Kidney epithelial cell (primary cell): Measurements from ENCODE around the gene ATOH1. TPM values are rescaled to one million over a fixed set of nuclear protein-coding genes. Genes with fewer than 3 reads are reported as not detected.

ENCODE experiments used
- DNase-seq: peaks from one replicate; pipeline ENCODE4 v3.0.0-alpha.2; 2010; ENCODE audit warnings: low read depth
- H3K27me3 ChIP-seq: 2 replicates; pipeline ENCODE4 v1.6.0; 2011; ENCODE audit warnings: low read length; ENCODE audit not compliant: control insufficient read depth, insufficient read depth
- H3K36me3 ChIP-seq: 2 replicates; pipeline ENCODE4 v1.5.1; 2011; ENCODE audit warnings: low read length; ENCODE audit not compliant: control insufficient read depth, insufficient read depth
- H3K4me3 ChIP-seq: 2 replicates; pipeline ENCODE4 v1.5.1; 2011; ENCODE audit warnings: low read depth, mild to moderate bottlenecking, control low read depth, low read length
- CTCF ChIP-seq: IDR thresholded peaks from 2 replicates; pipeline ENCODE4 v1.5.1; 2011; ENCODE audit warnings: mild to moderate bottlenecking, moderate library complexity, low read length, control low read depth, inconsistent platforms; ENCODE audit not compliant: insufficient read depth, poor library complexity, severe bottlenecking
- total RNA-seq: library from RNA; depleted of rRNA; stranded (reverse); fragments of >200 nt; gene quantifications from 2 replicates; pipeline ENCODE4 v1.2.3, GENCODE V29; 2015

Gene ATOH1
- total RNA-seq, 1 donor from 2014 or later, result not detected

DNA sequence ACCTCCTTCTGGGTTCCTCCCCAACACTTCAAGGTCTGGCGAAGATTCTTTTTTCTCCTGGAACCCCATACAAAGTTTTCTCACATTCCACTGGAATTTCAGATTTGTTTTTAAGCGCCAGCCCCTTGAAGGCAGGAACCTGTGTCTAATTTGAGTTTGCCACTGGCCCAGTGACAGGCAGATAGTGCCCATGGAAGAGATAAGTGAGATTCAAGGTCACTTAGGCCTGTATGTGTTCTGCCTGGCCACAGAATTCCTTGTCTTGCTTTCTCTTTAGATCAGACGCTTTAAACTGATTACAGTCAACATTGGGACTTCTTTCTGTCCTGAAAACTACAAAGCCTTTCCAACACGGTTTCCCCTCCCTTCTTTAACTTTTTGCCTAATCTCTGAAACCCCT, 11.2 kb downstream of the ATOH1 start:
- no peak for DNase-seq
- Histone ChIP-seq H3K4me3 (no peak overlapping the region), H3K36me3 (no peaks in the 10 kb centered on the region), H3K27me3 (peaks cover 9% of the 10 kb centered on the region)
- TF ChIP-seq CTCF, result no peak

- peaks cover 2% of the 10 kb centered on the region for H3K27me3 ChIP-seq
- H3K36me3 ChIP-seq, result no peaks in the 10 kb centered on the region
- TF ChIP-seq CTCF, result no peak
- no peak overlapping the region for H3K4me3 ChIP-seq
- no peak for DNase-seq
Measured at GRCh38 chr4:93841803-93842345, 13.3 kb downstream of the ATOH1 start.

DNA sequence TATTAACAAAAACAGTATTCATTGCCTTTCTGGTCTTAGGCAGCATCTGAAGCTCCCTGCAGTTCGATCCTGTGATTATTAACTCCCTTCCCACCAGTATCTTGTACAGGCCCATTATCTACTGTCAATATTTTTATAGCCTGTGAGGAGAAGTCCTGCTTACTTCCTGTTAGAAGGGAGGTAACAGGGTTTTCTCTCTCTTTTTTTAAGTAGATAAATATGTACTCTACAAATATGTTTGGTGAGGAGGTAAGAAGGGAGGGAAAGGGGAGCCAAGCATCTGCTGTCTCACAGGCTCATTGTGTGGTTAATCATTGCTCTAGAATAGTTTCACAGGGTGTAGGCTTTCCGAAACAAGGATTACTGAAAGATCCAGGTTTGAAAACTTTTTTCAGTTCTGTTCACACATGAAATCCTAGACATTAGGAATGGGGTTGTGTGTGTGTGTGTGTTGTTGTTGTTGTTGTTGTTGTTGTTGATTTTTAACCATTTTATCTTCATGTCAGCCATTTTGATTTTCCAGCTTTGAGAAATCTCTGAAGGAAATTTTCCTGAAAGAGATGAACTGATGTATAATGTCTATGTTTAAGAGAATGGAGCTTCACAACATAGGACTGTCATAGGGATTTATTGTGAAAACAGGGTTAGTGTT, 14.2 kb downstream of the ATOH1 start:
- Histone ChIP-seq H3K4me3 (no peak overlapping the region), H3K27me3 (peaks cover 2% of the 10 kb centered on the region), H3K36me3 (no peaks in the 10 kb centered on the region)
- DNase-seq, result no peak
- no peak for TF ChIP-seq CTCF

DNA sequence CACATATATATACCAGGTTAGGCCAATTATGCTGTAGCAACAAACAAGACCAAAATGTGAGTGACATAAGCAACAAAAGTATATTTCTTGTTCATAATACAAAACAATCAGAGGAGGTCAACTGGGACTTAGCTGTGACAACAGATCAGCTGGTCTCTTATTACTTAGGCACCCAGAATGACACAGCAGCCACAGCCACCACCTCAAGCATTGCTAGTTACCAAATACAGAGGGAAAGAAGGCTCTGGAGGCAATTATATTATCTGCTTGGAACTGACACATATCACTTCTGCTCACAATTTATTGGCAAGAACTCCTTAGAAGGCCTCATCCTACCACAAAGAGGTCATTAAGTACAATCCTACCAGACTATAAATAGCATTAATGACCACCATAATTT, 15.2 kb downstream of the ATOH1 start:
- no peak for TF ChIP-seq CTCF
- Histone ChIP-seq H3K4me3 (no peak overlapping the region), H3K27me3 (peaks cover 2% of the 10 kb centered on the region), H3K36me3 (no peaks in the 10 kb centered on the region)
- no peak for DNase-seq

DNA sequence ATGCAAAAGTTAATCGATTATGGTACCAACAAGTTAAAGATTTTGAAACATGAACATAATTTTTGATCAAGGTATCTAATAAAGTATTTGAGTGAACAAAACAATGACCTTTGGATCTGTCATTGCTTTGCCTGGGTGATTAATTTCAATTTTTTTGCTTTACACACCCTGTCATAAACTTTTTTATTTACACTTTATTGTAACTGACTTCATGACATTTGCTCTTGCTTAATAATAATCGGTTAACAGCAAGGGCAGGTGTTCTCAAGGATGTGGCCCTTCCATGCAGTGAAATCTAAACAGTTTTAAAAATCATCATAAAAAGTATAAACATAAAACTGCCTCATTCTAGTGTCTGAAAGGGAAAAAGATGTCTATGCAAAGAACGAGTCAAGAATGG, 24.1 kb downstream of the ATOH1 start:
- TF ChIP-seq CTCF, result no peak
- no peaks in the 10 kb centered on the region for H3K27me3 ChIP-seq
- no peaks in the 10 kb centered on the region for H3K36me3 ChIP-seq
- DNase-seq, result no peak
- no peak overlapping the region for H3K4me3 ChIP-seq

DNA sequence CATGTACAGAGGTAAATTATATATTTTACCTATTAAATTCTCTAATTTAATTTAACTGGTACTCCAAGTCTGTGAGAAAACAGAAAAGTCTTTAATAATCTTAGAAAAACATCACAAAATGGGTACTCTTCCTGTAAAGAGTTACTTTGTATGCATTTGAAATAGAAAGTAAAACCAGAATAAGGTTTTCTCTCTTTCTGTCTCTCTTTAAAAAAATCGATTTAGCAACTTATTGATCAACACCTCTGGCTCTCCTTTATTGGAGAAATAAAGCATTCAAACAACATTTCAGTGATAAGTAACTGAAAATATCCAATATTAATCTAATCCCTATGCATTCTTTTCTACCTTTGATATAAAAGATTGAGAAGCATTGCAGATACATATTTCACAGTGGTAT, 27.4 kb downstream of the ATOH1 start:
- Histone ChIP-seq H3K36me3 (no peaks in the 10 kb centered on the region), H3K27me3 (no peaks in the 10 kb centered on the region), H3K4me3 (no peak overlapping the region)
- no peak for TF ChIP-seq CTCF
- no peak for DNase-seq
